RWPE2 (cell line): ENCODE data around the gene CABP2.
"Not testable (repeated sequence)": the region's sequence is repeated elsewhere in the genome, so short reads cannot be mapped to it uniquely, and the experiment has no call there.

ENCODE experiments used
- ATAC-seq: fragments of 200-7000 bp; cut with Tn5 transposase; 3 replicates; pipeline ENCODE4 v1.9.1; 2021; ENCODE audit warnings: low read depth
- DNase-seq: peaks from one replicate; pipeline ENCODE4 v3.0.0-alpha.2; 2020; ENCODE audit warnings: low spot score
- H3K27ac ChIP-seq: fragments of 450-650 bp; 2 replicates; pipeline ENCODE4 v1.5.1; 2017; ENCODE audit warnings: mild to moderate bottlenecking; ENCODE audit not compliant: poor library complexity, severe bottlenecking
- H3K27me3 ChIP-seq: fragments of 250-450 bp; sonication (Bioruptor Pico); 2 replicates; pipeline ENCODE4 v1.5.1; 2021; ENCODE audit warnings: mild to moderate bottlenecking, moderate library complexity; ENCODE audit not compliant: insufficient read depth, poor library complexity, severe bottlenecking
- H3K36me3 ChIP-seq: fragments of 250-450 bp; sonication (Bioruptor Pico); 2 replicates; pipeline ENCODE4 v1.5.1; 2020; ENCODE audit warnings: low read depth, mild to moderate bottlenecking, moderate library complexity
- H3K4me1 ChIP-seq: fragments of 250-450 bp; sonication (Bioruptor Pico); 2 replicates; pipeline ENCODE4 v1.5.1; 2021; ENCODE audit warnings: mild to moderate bottlenecking, moderate library complexity; ENCODE audit not compliant: insufficient read depth, poor library complexity, severe bottlenecking
- H3K4me3 ChIP-seq: fragments of 250-450 bp; sonication (Bioruptor Pico); 2 replicates; pipeline ENCODE4 v1.5.1; 2021; ENCODE audit warnings: mild to moderate bottlenecking, moderate library complexity; ENCODE audit not compliant: severe bottlenecking
- H3K9me3 ChIP-seq: fragments of 250-450 bp; sonication (Bioruptor Pico); 2 replicates; pipeline ENCODE4 v1.5.1; 2021; ENCODE audit warnings: mild to moderate bottlenecking, moderate library complexity; ENCODE audit not compliant: severe bottlenecking
- CTCF ChIP-seq: fragments of 450-650 bp; IDR thresholded peaks from one replicate; pipeline ENCODE4 v1.5.1; 2017; ENCODE audit warnings: mild to moderate bottlenecking, moderate library complexity; ENCODE audit not compliant: poor library complexity, severe bottlenecking

CABP2 gene

GRCh38 chr11:67517784-67518552 is 5.3 kb downstream of the CABP2 start:
- H3K4me1 ChIP-seq: no peaks in the 10 kb centered on the region
- ATAC-seq: no peak
- TF ChIP-seq CTCF: no peak
- H3K4me3 ChIP-seq: no peak overlapping the region
- no peaks in the 10 kb centered on the region for H3K9me3 ChIP-seq
- H3K27me3 ChIP-seq: no peaks in the 10 kb centered on the region
- H3K27ac ChIP-seq: no peak overlapping the region
- no peaks in the 10 kb centered on the region for H3K36me3 ChIP-seq
- no peak for DNase-seq

- no peak for TF ChIP-seq CTCF
- Histone ChIP-seq H3K4me1 (no peaks in the 10 kb centered on the region), H3K4me3 (no peak overlapping the region), H3K27me3 (no peaks in the 10 kb centered on the region), H3K36me3 (no peaks in the 10 kb centered on the region), H3K9me3 (no peaks in the 10 kb centered on the region), H3K27ac (no peak overlapping the region)
- ATAC-seq (no peak), DNase-seq (no peak)
These were observed 6.4 kb downstream of the CABP2 start for GRCh38 chr11:67516806-67517205.

- H3K9me3 ChIP-seq: no peaks in the 10 kb centered on the region
- no peaks in the 10 kb centered on the region for H3K36me3 ChIP-seq
These were observed 9.1 kb downstream of the CABP2 start for GRCh38 chr11:67514116-67514515.

GRCh38 chr11:67511558-67511957 is 11.7 kb downstream of the CABP2 start:
- H3K27ac ChIP-seq, DNase-seq, H3K4me3 ChIP-seq, H3K9me3 ChIP-seq, ATAC-seq, H3K36me3 ChIP-seq, H3K4me1 ChIP-seq, H3K27me3 ChIP-seq: not testable (repeated sequence)

More at GRCh38 chr11:67514116-67514515, 9.1 kb downstream of the CABP2 start:
- no peak overlapping the region for H3K4me3 ChIP-seq
- ATAC-seq (no peak), DNase-seq (no peak)
- no peak for TF ChIP-seq CTCF
- H3K27me3 ChIP-seq: no peaks in the 10 kb centered on the region
- H3K4me1 ChIP-seq: no peaks in the 10 kb centered on the region
- no peak overlapping the region for H3K27ac ChIP-seq

GRCh38 chr11:67510023-67510345 is 13.3 kb downstream of the CABP2 start:
- no peak overlapping the region for H3K4me3 ChIP-seq
- TF ChIP-seq CTCF: no peak
- no peaks in the 10 kb centered on the region for H3K9me3 ChIP-seq
- no peaks in the 10 kb centered on the region for H3K27me3 ChIP-seq
- H3K4me1 ChIP-seq: peaks cover 10% of the 10 kb centered on the region
- DNase-seq (no peak), ATAC-seq (no peak)
- peaks cover 12% of the 10 kb centered on the region for H3K36me3 ChIP-seq
- no peak overlapping the region for H3K27ac ChIP-seq
